SK-N-SH (cell line): ENCODE measurements around the gene RIT1. TPM values are rescaled to one million over a fixed set of nuclear protein-coding genes. Genes with fewer than 3 reads are reported as not detected.

Source experiments
- CTCF ChIA-PET: fragments of 300-600, 350-600 bp; formaldehyde crosslinking; extraction: SDS; loops from one replicate; lab custom pipeline; 2021; lab: Yijun Ruan, JAX
- POLR2A ChIA-PET: fragments of 350-600 bp; sonication (Branson Sonifier 250); formaldehyde crosslinking; extraction: SDS; loops from one replicate; lab custom pipeline; 2020; ENCODE audit warnings: antibody characterized with exemption, inconsistent platforms; lab: Yijun Ruan, JAX
- DNase-seq: peaks from one replicate; pipeline ENCODE4 v3.0.0; 2012
- H2AFZ ChIP-seq: fragments of 200-600 bp; sonication (generic); 2 replicates; pipeline ENCODE4 v1.8.1; 2016; ENCODE audit warnings: antibody characterized with exemption, mild to moderate bottlenecking, low read depth
- H3F3A ChIP-seq: fragments of 200-600 bp; sonication (generic); replicated peaks from 2 replicates; pipeline ENCODE3; 2016; ENCODE audit warnings: antibody characterized with exemption, mild to moderate bottlenecking; ENCODE audit not compliant: insufficient read depth
- H3K27ac ChIP-seq, 2 experiments: fragments of 200-500 bp in 1 of 2; fragments of 200-600 bp in 1 of 2; sonication (Bioruptor generic) in 1 of 2; sonication (generic), shearing (Covaris generic) in 1 of 2; 2 replicates each; pipeline versions ENCODE4 v1.5.1 to v1.6.1; 2014 to 2016; ENCODE audit warnings: low read depth in 2 of 2, inconsistent platforms in 1 of 2, low read length in 1 of 2, mild to moderate bottlenecking in 1 of 2, mixed read lengths in 1 of 2
- H3K27me3 ChIP-seq: fragments of 200-600 bp; sonication (generic), shearing (Covaris generic); 2 replicates; pipeline ENCODE4 v1.6.1; 2016; ENCODE audit warnings: mixed run types; ENCODE audit not compliant: insufficient read depth
- H3K36me3 ChIP-seq, 2 experiments: fragments of 200-500 bp in 1 of 2; fragments of 200-600 bp in 1 of 2; sonication (Bioruptor generic) in 1 of 2; sonication (generic) in 1 of 2; replicated peaks in 1 of 2; 2 replicates each; pipeline versions ENCODE3 to v1.5.1; 2014 to 2016; ENCODE audit warnings: low read length in 1 of 2, mild to moderate bottlenecking in 1 of 2; ENCODE audit not compliant: insufficient read depth in 2 of 2, control insufficient read depth in 1 of 2
- H3K4me1 ChIP-seq, 2 experiments: fragments of 200-500 bp in 1 of 2; fragments of 200-600 bp in 1 of 2; sonication (Bioruptor generic) in 1 of 2; sonication (generic), shearing (Covaris generic) in 1 of 2; 2 replicates each; pipeline versions ENCODE4 v1.5.1 to v1.6.1; 2014 to 2016; ENCODE audit warnings: low read depth in 1 of 2, low read length in 1 of 2, mixed run types in 1 of 2; ENCODE audit not compliant: insufficient read depth in 2 of 2, control insufficient read depth in 1 of 2
- H3K4me2 ChIP-seq: fragments of 200-600 bp; sonication (generic), shearing (Covaris generic); 2 replicates; pipeline ENCODE4 v1.6.1; 2017; ENCODE audit warnings: mixed run types
- H3K4me3 ChIP-seq, 2 experiments: fragments of 200-500 bp in 1 of 2; fragments of 200-600 bp in 1 of 2; sonication (Bioruptor generic) in 1 of 2; sonication (generic), shearing (Covaris generic) in 1 of 2; 2 replicates each; pipeline versions ENCODE4 v1.5.1 to v1.8.1; 2014 to 2016; ENCODE audit warnings: low read depth in 2 of 2, inconsistent platforms in 1 of 2, low read length in 1 of 2, mild to moderate bottlenecking in 1 of 2, mixed read lengths in 1 of 2, moderate library complexity in 1 of 2
- H3K79me2 ChIP-seq: fragments of 200-600 bp; sonication (generic); 2 replicates; pipeline ENCODE4 v1.8.1; 2017; ENCODE audit warnings: mild to moderate bottlenecking; ENCODE audit not compliant: insufficient read depth
- H3K9ac ChIP-seq: fragments of 200-600 bp; sonication (generic); 2 replicates; pipeline ENCODE4 v1.6.1; 2017; ENCODE audit warnings: mixed run types
- H3K9me2 ChIP-seq: fragments of 200-600 bp; sonication (generic); 2 replicates; pipeline ENCODE4 v1.6.1; 2017; ENCODE audit warnings: mixed run types
- H3K9me3 ChIP-seq: fragments of 200-600 bp; sonication (generic); 2 replicates; pipeline ENCODE4 v1.6.1; 2017; ENCODE audit warnings: mixed run types, mild to moderate bottlenecking, moderate library complexity
- H4K20me1 ChIP-seq: fragments of 200-600 bp; sonication (generic); 2 replicates; pipeline ENCODE4 v1.6.1; 2017; ENCODE audit warnings: mild to moderate bottlenecking, mixed run types; ENCODE audit not compliant: insufficient read depth
- CHD2 ChIP-seq: fragments of 150-350 bp; IDR thresholded peaks from 2 replicates; pipeline ENCODE4 v1.6.1; 2018; ENCODE audit warnings: low read length; ENCODE audit not compliant: partially characterized antibody
- CTCF ChIP-seq: fragments of 200-600 bp; sonication (generic); IDR thresholded peaks from 2 replicates; pipeline ENCODE4 v1.6.1; 2017; ENCODE audit warnings: antibody characterized with exemption, mild to moderate bottlenecking, moderate library complexity
- ELF1 ChIP-seq: IDR thresholded peaks from 2 replicates; pipeline ENCODE4 v1.4.0; 2012
- EP300 ChIP-seq, 2 experiments: IDR thresholded peaks; 2 replicates each; pipeline versions ENCODE4 v1.4.0 to v1.6.1; 2012; ENCODE audit warnings: borderline replicate concordance in 1 of 2, low read depth in 1 of 2, low read length in 1 of 2
- EZH2phosphoT487 ChIP-seq: fragments of 200-600 bp; sonication (generic); IDR thresholded peaks from 2 replicates; pipeline ENCODE4 v1.6.1; 2017; ENCODE audit warnings: low read depth, mixed run types, mild to moderate bottlenecking, antibody characterized with exemption, moderate library complexity, borderline replicate concordance
- FOSL2 ChIP-seq: IDR thresholded peaks from 2 replicates; pipeline ENCODE4 v1.4.0; 2012; ENCODE audit warnings: low read depth, mild to moderate bottlenecking, moderate library complexity, borderline replicate concordance
- FOXJ3 ChIP-seq: sonication (generic); formaldehyde crosslinking; IDR thresholded peaks from 2 replicates; pipeline ENCODE4 v1.5.1; 2020; ENCODE audit warnings: mild to moderate bottlenecking, missing genetic modification reagents
- GATA2 ChIP-seq: sonication (generic); formaldehyde crosslinking; IDR thresholded peaks from 2 replicates; pipeline ENCODE4 v1.5.0; 2020; ENCODE audit warnings: mild to moderate bottlenecking, missing genetic modification reagents
- JUND ChIP-seq: IDR thresholded peaks from 2 replicates; pipeline ENCODE4 v1.4.0; 2012
- MAX ChIP-seq: IDR thresholded peaks from 2 replicates; pipeline ENCODE4 v1.4.0; 2012; ENCODE audit warnings: low read depth
- MEF2A ChIP-seq: IDR thresholded peaks from 2 replicates; pipeline ENCODE4 v1.4.0; 2012; ENCODE audit warnings: low read depth, borderline replicate concordance
- MXI1 ChIP-seq: IDR thresholded peaks from 2 replicates; pipeline ENCODE4 v1.6.1; 2012; ENCODE audit warnings: mild to moderate bottlenecking, low read depth, low read length, improper control_type of control experiment
- NFIC ChIP-seq: IDR thresholded peaks from 2 replicates; pipeline ENCODE4 v1.4.0; 2012; ENCODE audit warnings: borderline replicate concordance
- NRF1 ChIP-seq: IDR thresholded peaks from 2 replicates; pipeline ENCODE4 v1.6.1; 2012; ENCODE audit warnings: low read depth, mild to moderate bottlenecking, low read length
- PBX3 ChIP-seq: IDR thresholded peaks from 2 replicates; pipeline ENCODE4; 2012
- POLR2AphosphoS5 ChIP-seq: IDR thresholded peaks from 2 replicates; pipeline ENCODE4 v1.6.1; 2012; ENCODE audit warnings: low read depth, low read length
- RAD21 ChIP-seq: IDR thresholded peaks from 2 replicates; pipeline ENCODE4 v1.6.1; 2012; ENCODE audit warnings: mild to moderate bottlenecking, low read length
- RCOR1 ChIP-seq: fragments of 150-350 bp; IDR thresholded peaks from 2 replicates; pipeline ENCODE4 v1.6.1; 2017; ENCODE audit warnings: antibody characterized with exemption, low read length
- REST ChIP-seq: IDR thresholded peaks from 2 replicates; pipeline ENCODE4 v1.6.1; 2012; ENCODE audit warnings: mild to moderate bottlenecking, low read depth, low read length, moderate library complexity
- RFX5 ChIP-seq: IDR thresholded peaks from 2 replicates; pipeline ENCODE4 v1.6.1; 2012; ENCODE audit warnings: mild to moderate bottlenecking, improper control_type of control experiment, low read length
- RXRA ChIP-seq: IDR thresholded peaks from 2 replicates; pipeline ENCODE4 v1.4.0; 2012; ENCODE audit warnings: low read depth, mild to moderate bottlenecking, borderline replicate concordance
- TCF12 ChIP-seq: IDR thresholded peaks from 2 replicates; pipeline ENCODE4 v1.4.0; 2012
- TEAD4 ChIP-seq: IDR thresholded peaks from 2 replicates; pipeline ENCODE4 v1.4.0; 2012; ENCODE audit warnings: mild to moderate bottlenecking, borderline replicate concordance; ENCODE audit not compliant: insufficient read depth
- USF2 ChIP-seq: fragments of 150-350 bp; IDR thresholded peaks from 2 replicates; pipeline ENCODE4 v1.6.1; 2017; ENCODE audit warnings: antibody characterized with exemption, low read length, low read depth, borderline replicate concordance
- YY1 ChIP-seq: IDR thresholded peaks from 2 replicates; pipeline ENCODE4 v1.4.0; 2012; ENCODE audit warnings: low read depth, mild to moderate bottlenecking
- ZBTB33 ChIP-seq: IDR thresholded peaks from 2 replicates; pipeline ENCODE4 v1.4.0; 2012; ENCODE audit warnings: low read depth, borderline replicate concordance
- WGBS: methylation state at CpG from one replicate; pipeline ENCODE4 v1.1.6; 2017; ENCODE audit warnings: low lambda C conversion rate; 5-methylcytosine and 5-hydroxymethylcytosine counted together
- polyA plus RNA-seq, 3 experiments: library from polyadenylated mRNA; depleted of rRNA; stranded (reverse); fragments of >200 nt; gene quantifications; 2 replicates each; pipeline ENCODE4 v1.2.3, GENCODE V29; 2012

RIT1 gene
- polyA plus RNA-seq, 1 of the 3 experiments (the other 2 are of a cell fraction): 28.8 TPM

GRCh38 chr1:155889566-155889965 is 21.6 kb downstream of the RIT1 start:
- Histone ChIP-seq H2AFZ (no peak overlapping the region), H3K27ac (peak overlapping the region in 1 of 2 experiments; percentile 68; a peak in 3 of 4 replicates), H3K36me3 (no peaks in the 10 kb centered on the region), H3K4me1 (peaks cover 2 to 49% of the 10 kb centered on the region in 2 experiments), H4K20me1 (no peaks in the 10 kb centered on the region), H3K79me2 (no peaks in the 10 kb centered on the region), H3K9me2 (no peaks in the 10 kb centered on the region), H3K9me3 (no peaks in the 10 kb centered on the region), H3K4me3 (no peak overlapping the region), H3K9ac (no peak overlapping the region), H3F3A (peaks cover 59% of the 10 kb centered on the region), H3K4me2 (0 out of 2 replicates have a peak overlapping the region, but pooled peaks have one; percentile 7), H3K27me3 (no peaks in the 10 kb centered on the region)
- POLR2A ChIA-PET: no interaction called here
- WGBS: 56% methylated on average over 2 of the region's 2 CpGs
- CTCF ChIA-PET: interaction anchor here (1.3 kb wide), 1 partner anchor 100 kb away, joined by 4 read pairs; no protein-coding TSS in a partner anchor
- DNase-seq: no peak
- TF ChIP-seq FOXJ3 (no peak), MEF2A (no peak), USF2 (no peak), ZBTB33 (no peak), GATA2 (no peak), CHD2 (no peak), CTCF (no peak), REST (no peak), JUND (peak; percentile 31), TCF12 (0 out of 2 replicates have a peak, but pooled peaks have one; percentile 32), PBX3 (peak; percentile 20; the same call in 1 of the 2 replicates), EP300 (IDR thresholded peaks at IDR 0.05; ENCODE audit: borderline replicate concordance in 1 of 2, low read depth in 1 of 2, low read length in 1 of 2) (no peak; a peak in 1 of 4 replicates), RXRA (no peak), RCOR1 (no peak), TEAD4 (0 out of 2 replicates have a peak, but pooled peaks have one; percentile 20), POLR2AphosphoS5 (no peak), FOSL2 (0 out of 2 replicates have a peak, but pooled peaks have one; percentile 4), NRF1 (no peak), EZH2phosphoT487 (no peak), RFX5 (no peak), RAD21 (no peak), ELF1 (no peak), MAX (no peak), MXI1 (no peak), YY1 (no peak), NFIC (no peak)
